HG03139 (cell line): Measurements from ENCODE around the gene FILIP1.

ENCODE experiments used
- ATAC-seq: cut with Tn5 transposase; IDR thresholded peaks from one replicate; pipeline ENCODE4 v1.9.1; 2021; ENCODE audit not compliant: unreplicated experiment

Gene FILIP1, protein sequence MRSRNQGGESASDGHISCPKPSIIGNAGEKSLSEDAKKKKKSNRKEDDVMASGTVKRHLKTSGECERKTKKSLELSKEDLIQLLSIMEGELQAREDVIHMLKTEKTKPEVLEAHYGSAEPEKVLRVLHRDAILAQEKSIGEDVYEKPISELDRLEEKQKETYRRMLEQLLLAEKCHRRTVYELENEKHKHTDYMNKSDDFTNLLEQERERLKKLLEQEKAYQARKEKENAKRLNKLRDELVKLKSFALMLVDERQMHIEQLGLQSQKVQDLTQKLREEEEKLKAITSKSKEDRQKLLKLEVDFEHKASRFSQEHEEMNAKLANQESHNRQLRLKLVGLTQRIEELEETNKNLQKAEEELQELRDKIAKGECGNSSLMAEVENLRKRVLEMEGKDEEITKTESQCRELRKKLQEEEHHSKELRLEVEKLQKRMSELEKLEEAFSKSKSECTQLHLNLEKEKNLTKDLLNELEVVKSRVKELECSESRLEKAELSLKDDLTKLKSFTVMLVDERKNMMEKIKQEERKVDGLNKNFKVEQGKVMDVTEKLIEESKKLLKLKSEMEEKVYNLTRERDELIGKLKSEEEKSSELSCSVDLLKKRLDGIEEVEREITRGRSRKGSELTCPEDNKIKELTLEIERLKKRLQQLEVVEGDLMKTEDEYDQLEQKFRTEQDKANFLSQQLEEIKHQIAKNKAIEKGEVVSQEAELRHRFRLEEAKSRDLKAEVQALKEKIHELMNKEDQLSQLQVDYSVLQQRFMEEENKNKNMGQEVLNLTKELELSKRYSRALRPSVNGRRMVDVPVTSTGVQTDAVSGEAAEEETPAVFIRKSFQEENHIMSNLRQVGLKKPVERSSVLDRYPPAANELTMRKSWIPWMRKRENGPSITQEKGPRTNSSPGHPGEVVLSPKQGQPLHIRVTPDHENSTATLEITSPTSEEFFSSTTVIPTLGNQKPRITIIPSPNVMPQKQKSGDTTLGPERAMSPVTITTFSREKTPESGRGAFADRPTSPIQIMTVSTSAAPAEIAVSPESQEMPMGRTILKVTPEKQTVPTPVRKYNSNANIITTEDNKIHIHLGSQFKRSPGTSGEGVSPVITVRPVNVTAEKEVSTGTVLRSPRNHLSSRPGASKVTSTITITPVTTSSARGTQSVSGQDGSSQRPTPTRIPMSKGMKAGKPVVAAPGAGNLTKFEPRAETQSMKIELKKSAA (N-terminal part only)

GRCh38 chr6:75493400-75494064, at the start of gene FILIP1:
Gene FILIP1 (minus strand): TSS chr6:75493800. CDS start chr6:75414972, 78,828 bp downstream.
- ATAC-seq: no peak

DNA sequence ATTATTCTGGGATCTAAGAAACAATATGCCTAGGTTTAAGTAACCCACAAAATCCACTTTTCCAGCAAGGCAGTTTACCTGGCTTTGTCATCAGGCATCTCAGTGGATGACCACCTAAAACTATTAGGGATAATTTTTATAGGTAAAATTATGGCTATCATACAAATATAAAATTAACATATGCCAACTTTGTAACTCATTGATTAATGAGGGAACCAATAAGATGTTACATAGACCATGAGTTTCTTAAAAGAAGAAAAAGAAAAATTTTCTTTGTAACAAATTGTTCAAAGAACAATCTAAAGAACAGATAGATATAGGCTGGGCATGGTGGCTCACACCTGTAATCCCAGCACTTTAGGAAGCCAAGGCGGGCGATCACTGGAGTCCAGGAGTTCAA, 49.7 kb upstream of the FILIP1 start:
- no peak for ATAC-seq

- ATAC-seq: no peak
These were observed 45.5 kb upstream of the FILIP1 start for GRCh38 chr6:75539136-75539535.

DNA sequence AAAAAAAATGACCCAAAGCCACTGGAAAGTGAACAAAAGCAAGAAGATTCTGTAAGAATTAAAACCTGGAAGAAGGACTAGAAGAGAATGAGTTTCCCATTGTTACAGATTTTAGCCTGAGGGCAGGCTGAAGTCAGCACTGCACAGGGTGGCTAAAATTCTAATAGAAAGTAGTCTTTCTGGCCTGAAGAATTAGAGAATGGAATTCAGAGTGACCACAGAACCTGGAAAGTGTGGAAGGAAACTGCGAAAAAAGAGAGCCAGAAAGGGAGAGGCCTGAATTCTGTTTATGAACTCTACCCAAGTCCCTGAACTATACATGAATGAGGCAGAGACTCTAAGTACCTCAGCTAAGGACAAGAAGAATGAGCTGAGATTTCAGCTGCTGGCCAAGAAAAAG, 38.9 kb upstream of the FILIP1 start:
- ATAC-seq: no peak

DNA sequence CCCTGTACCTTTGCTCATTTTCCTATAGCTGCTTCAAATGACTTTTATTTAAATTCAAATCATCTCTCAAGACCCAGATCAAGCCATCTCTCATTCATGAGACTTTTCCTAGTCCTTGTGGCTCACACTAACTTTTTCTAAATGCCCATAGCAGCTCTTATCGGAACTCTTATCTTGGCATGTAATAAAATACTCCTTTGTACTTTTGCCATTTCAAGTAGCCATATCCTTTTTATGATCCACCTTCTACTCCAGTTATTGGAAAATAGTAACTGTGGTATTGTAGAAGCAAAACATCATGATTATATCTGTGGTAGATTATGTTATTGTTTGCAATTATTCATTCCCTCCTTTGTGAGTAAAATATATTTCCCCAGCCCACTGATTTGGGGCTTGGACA, 37.6 kb upstream of the FILIP1 start:
- no peak for ATAC-seq

- ATAC-seq: no peak
These were observed 37.1 kb upstream of the FILIP1 start for GRCh38 chr6:75530696-75531095.

- ATAC-seq: no peak
These were observed 34.8 kb upstream of the FILIP1 start for GRCh38 chr6:75528423-75528822.

DNA sequence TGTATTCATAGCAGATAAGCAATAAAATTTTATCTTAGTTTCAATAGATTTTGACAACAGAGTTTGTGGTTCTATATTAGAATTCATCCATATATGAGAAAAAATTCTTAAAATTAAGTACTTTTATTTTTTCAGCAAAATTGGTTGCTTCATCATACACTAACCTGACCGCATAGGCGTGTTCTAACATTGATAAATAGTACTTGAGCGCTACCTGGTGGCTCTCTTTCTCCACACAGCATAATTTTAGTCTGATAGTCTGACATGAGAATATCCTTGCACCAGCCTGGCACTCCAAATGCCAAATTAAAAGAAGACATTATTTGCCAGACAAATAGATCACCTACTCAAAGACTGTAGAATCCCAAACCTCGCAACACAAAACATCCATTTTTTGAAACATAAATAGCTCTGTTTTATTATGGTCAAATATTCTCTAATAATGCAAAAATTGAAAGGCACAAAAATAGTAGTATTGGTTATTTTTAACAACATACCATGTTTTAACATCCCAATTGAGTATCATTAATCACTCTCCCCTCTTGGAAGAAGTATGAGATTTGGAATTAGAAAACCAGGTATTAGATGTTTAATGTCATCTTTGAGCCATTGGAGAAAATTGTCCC, 33.0 kb upstream of the FILIP1 start:
- ATAC-seq: peak; percentile 74

DNA sequence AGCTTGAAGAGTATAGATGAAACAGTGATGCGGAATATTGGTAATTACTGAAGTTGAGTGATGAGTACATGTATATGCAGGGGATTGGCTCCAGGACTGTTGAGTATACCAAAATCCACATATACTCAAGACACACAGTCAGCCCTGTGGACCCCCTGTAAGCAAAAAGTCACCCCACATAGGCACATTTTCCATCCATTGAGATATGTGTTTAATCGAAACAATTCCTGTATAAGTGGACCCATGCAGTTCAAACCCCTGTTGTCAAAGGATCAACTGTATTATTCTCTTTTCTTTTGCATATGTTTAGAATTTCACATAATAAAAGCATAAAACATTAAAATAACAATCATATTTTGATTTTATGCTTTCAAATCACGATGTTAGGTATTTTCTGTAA, 32.1 kb upstream of the FILIP1 start:
- no peak for ATAC-seq

GRCh38 chr6:75524322-75524972, 30.8 kb upstream of the FILIP1 start:
- ATAC-seq: no peak

DNA sequence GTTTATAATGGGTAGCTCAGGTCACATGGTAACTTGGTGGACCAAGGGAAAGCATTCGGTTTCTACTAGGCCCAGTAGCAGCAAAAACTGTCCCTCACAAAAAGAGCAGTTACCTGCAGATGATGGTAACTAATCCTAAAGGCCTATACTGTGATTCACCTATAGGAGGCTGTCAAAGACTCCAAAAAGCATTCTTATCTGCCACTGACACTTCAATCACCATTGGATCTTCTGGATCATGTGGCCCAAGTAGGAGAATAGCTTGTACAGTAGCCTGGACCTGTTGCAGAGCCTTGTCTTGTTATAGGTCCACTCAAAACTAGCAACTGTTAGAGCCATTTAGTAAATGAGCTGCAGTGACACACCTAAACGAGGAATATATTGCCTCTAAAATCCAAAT, 23.2 kb upstream of the FILIP1 start:
- no peak for ATAC-seq

- no peak for ATAC-seq
These were observed 19.0 kb upstream of the FILIP1 start for GRCh38 chr6:75512591-75512990.

- ATAC-seq: no peak
These were observed 11.8 kb upstream of the FILIP1 start for GRCh38 chr6:75505424-75505823.

DNA sequence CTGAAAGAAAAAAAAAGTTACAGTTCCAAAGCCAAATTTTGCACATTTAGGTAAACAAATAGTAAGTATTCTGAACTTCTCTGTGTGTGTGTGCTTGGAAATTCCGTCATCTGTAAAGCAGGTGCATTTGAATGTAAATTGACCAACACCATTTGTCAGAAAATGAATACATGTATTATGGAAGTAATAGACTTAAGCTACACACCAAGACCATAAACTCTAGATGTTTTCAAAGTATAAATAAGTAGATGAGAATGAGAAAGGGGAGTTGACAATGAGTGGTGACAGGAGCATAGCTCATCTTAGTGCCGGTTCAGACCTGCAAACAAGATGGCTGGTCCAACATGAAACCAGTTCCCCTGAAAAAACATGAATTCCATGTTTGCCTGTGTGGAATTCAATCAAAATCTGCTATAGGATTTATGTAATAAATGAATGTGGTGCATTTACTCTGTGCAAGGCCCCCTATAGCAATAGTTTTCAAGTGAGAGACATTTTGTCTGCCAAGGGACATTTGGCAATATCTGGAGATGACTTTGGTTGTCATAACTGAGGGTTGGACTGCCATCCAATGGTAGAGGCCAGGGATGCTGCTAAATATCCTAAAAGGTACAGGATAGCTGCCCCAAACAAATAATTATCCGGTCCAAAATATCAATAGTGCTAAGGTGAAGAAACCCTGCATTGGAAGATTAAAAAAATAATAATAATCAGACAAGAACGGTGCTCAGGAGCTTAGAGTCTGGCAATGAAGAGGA, 11.0 kb upstream of the FILIP1 start:
- no peak for ATAC-seq

DNA sequence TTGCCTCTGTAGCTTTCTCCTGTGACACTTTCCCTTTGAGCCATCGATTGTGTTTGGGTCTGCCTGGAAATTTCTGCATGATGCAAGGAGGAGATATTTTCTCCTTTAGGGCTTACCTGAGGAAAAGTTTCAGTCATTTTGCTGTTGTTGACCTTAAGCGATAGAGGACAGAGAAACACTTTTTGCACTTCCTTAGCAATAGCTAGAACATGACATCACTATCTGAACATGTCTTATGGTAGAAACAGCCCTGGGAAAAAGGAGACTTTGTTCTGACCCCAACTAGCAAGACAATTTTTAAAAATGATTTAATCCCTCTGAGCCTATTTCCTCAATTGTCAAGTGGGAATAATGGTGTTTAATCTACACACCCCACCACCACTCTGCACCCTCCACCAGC, 9.7 kb upstream of the FILIP1 start:
- no peak for ATAC-seq

DNA sequence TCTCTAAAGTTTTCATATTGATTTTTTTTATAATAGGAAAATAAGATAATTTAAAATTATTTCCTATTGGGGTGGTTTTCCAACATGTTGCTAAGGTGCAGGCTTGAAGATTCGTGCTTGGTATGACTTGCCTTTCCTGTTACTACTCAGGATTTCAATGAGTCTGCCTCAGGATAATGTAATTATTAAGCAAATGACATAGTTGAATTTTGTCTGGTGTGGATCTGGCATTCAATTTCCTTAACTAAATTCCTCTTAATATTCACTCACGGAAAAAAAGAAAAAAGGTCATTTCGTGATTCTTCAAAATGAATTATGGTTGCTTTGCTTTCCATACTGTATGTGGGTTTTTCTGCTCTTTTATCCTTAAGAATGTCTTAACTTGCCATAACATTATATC, 9.3 kb upstream of the FILIP1 start:
- ATAC-seq: no peak

DNA sequence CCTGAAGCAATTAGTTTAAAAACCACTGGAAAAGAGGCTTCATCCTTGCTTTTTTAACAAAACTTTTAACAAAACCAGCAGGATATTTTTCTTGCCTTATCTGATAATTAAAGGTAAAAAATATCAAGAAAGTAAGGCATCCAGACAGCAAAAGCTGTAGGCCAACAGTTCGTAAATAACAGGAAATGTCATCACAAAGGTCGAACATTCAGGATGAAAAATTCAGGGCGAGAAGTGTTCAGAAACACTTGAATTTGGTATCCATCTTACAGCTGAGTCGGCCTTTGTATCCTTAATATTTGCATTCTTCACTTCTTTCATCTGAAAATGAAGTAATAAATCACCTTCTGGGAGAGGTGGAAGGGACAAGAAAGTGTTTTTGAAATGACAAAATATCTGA, 8.2 kb upstream of the FILIP1 start:
- ATAC-seq: no peak

DNA sequence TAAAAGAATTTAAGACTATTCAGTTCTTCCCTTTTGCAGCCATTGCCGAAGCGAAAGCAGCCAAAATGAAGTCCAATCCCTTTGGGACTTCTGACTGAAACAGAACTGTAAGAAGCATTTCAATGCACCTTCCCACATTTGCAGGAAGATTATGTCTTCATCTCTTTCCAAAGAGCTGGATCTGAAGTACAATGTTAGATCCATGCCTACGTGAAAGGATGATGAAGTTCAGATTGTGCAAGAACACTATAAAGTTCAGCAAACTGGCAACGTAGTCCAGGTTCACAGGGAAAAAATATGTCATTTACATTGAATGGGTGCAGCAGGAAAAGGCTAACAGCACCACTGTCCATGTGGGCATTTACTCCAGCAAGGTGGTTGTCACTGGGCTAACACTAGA, 6.0 kb upstream of the FILIP1 start:
- no peak for ATAC-seq

GRCh38 chr6:75498862-75499261, 5.3 kb upstream of the FILIP1 start:
- no peak for ATAC-seq
